Superior temporal gyrus (tissue), 1 donor: Measurements from ENCODE around the gene SH3PXD2B.
A peak's percentile ranks its signal among the peaks of the same experiment; 100 is the strongest.
"Not testable (repeated sequence)": the region's sequence is repeated elsewhere in the genome, so short reads cannot be mapped to it uniquely, and the experiment has no call there.

ENCODE experiments used
- DNase-seq: peaks from one replicate; pipeline ENCODE4 v3.0.0-alpha.2; 2016; ENCODE audit errors: extremely low spot score

Gene SH3PXD2B

GRCh38 chr5:172370237-172370640 is 84.1 kb downstream of the SH3PXD2B start:
- peak; percentile 49 for DNase-seq

GRCh38 chr5:172368699-172369098 is 85.6 kb downstream of the SH3PXD2B start:
- DNase-seq, result not testable (repeated sequence)

GRCh38 chr5:172365948-172366608 is 88.2 kb downstream of the SH3PXD2B start:
- no peak for DNase-seq

- DNase-seq, result peak; percentile 80
Measured at GRCh38 chr5:172364773-172365172, 89.6 kb downstream of the SH3PXD2B start.

- no peak for DNase-seq
Measured at GRCh38 chr5:172362755-172363154, 91.6 kb downstream of the SH3PXD2B start.

- no peak for DNase-seq
Measured at GRCh38 chr5:172361566-172362238, 92.6 kb downstream of the SH3PXD2B start.

- DNase-seq, result no peak
Measured at GRCh38 chr5:172358345-172358744, 96.0 kb downstream of the SH3PXD2B start.

- no peak for DNase-seq
Measured at GRCh38 chr5:172356527-172356926, 97.8 kb downstream of the SH3PXD2B start.

GRCh38 chr5:172356047-172356446 is 98.3 kb downstream of the SH3PXD2B start:
- DNase-seq, result no peak

- no peak for DNase-seq
Measured at GRCh38 chr5:172353846-172354245, 100.5 kb downstream of the SH3PXD2B start.

GRCh38 chr5:172353271-172353812 is 101.0 kb downstream of the SH3PXD2B start:
- DNase-seq, result no peak

- DNase-seq, result not testable (repeated sequence)
Measured at GRCh38 chr5:172352526-172352925, 101.8 kb downstream of the SH3PXD2B start.

- no peak for DNase-seq
Measured at GRCh38 chr5:172351240-172351778, 103.0 kb downstream of the SH3PXD2B start.

- no peak for DNase-seq
Measured at GRCh38 chr5:172350212-172351181, 103.8 kb downstream of the SH3PXD2B start.

GRCh38 chr5:172348733-172349132 is 105.6 kb downstream of the SH3PXD2B start:
- DNase-seq, result not testable (repeated sequence)

- DNase-seq, result no peak
Measured at GRCh38 chr5:172348084-172348483, 106.2 kb downstream of the SH3PXD2B start.

GRCh38 chr5:172347496-172348052 is 106.8 kb downstream of the SH3PXD2B start:
- peak; percentile 42 for DNase-seq

GRCh38 chr5:172345881-172346280 is 108.4 kb downstream of the SH3PXD2B start:
- no peak for DNase-seq

GRCh38 chr5:172344855-172345409 is 109.4 kb downstream of the SH3PXD2B start:
- no peak for DNase-seq

- no peak for DNase-seq
Measured at GRCh38 chr5:172343741-172344140, 110.6 kb downstream of the SH3PXD2B start.

- DNase-seq, result no peak
Measured at GRCh38 chr5:172342918-172343317, 111.4 kb downstream of the SH3PXD2B start.
